ENCODE data around the gene CXCL5. TPM values are rescaled to one million over a fixed set of nuclear protein-coding genes. Genes with fewer than 3 reads are reported as not detected.

The CXCL5 gene
- total and polyA plus RNA-seq, 10 of the 15 experiments (the other 5 are each of a cell fraction or from before 2014, with no cell fraction given), result not detected

- TF ChIP-seq RCOR1 (conservative IDR thresholded peaks at IDR 0.05; ENCODE audit: low read depth, low read length), result no peak
Observed at GRCh38 chr4:74032064-74032463, 33.6 kb upstream of the CXCL5 start (continued).

DNA sequence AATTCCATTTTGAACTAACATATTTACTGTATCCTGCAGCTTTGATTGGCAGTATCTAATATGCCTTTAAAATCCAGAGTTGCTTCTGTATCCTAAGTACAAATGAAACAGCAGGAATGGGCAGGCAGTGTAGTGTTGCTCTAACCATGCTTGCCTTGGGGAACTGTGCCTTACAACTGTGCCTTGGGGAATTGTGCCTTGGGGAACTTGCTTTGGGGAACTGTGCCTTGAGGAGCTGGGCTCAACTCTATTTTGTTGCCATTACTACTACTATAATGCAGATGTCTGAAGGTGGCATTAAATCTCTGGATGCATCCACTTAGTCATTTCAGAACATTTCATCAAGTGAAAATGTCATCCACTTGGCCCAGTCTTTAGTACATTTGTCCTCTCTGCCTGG lies 33.1 kb upstream of the CXCL5 start:
- ChIA-PET POLR2A (no interaction called here), RAD21 (ENCODE audit: unreplicated experiment) (no interaction called here), SMC1A (ENCODE audit: uncharacterized antibody, unreplicated experiment) (no interaction called here), CTCF (interaction anchor here (0.6 to 0.7 kb wide), 2 partner anchors 181 to 391 kb away, joined by 3 read pairs; no protein-coding TSS in a partner anchor)
- Histone ChIP-seq H3K4me2 (ENCODE audit: control insufficient read depth, insufficient read depth) (no peak overlapping the region), H3K36me3 (ENCODE audit: control insufficient read depth in 2 of 2, insufficient read depth in 2 of 2, low read length in 1 of 2) (no peaks in the 10 kb centered on the region), H3K4me3 (no peak overlapping the region), H3K4me1 (ENCODE audit: control insufficient read depth, insufficient read depth, low read length) (no peaks in the 10 kb centered on the region), H3K9ac (ENCODE audit: control insufficient read depth, insufficient read depth, low read length) (no peak overlapping the region), H2AFZ (ENCODE audit: control insufficient read depth, low read depth, low read length) (no peak overlapping the region), H3K79me2 (ENCODE audit: control insufficient read depth, insufficient read depth, low read length) (no peaks in the 10 kb centered on the region), H4K20me1 (ENCODE audit: control insufficient read depth, insufficient read depth) (no peaks in the 10 kb centered on the region), H3K27ac (ENCODE audit: control insufficient read depth, insufficient read depth) (no peak overlapping the region), H3K9me3 (replicated peaks; ENCODE audit: control insufficient read depth, insufficient read depth, low read length) (no peaks in the 10 kb centered on the region), H3K27me3 (replicated peaks in 1 of 2; ENCODE audit: control insufficient read depth in 2 of 2, insufficient read depth in 2 of 2, low read length in 1 of 2) (no peaks in the 10 kb centered on the region)
- DNase-seq (ENCODE audit: low read depth, low spot score) (no peak), ATAC-seq (no peak), FAIRE-seq (no peak)
- no TSS peak for BruUV-seq (replicated peaks)
- intact Hi-C loops (cut with micrococcal nuclease; ENCODE audit: unreplicated experiment) (loop anchor here (10.0 kb wide), 1 partner anchor 367 kb away; no protein-coding TSS in a partner anchor), in situ Hi-C loops (cut with MboI) (no loop called here)
- no peak for TF ChIP-seq MEF2B (IDR thresholded peaks at IDR 0.05; ENCODE audit: partially characterized antibody, poor library complexity, severe bottlenecking)
- TF ChIP-seq RB1 (IDR thresholded peaks at IDR 0.05; ENCODE audit: borderline replicate concordance), result no peak
- no peak for TF ChIP-seq CREM (IDR thresholded peaks at IDR 0.05; ENCODE audit: low read depth)
- no peak for TF ChIP-seq RCOR1 (conservative IDR thresholded peaks at IDR 0.05; ENCODE audit: low read depth, low read length)
- TF ChIP-seq KLF5 (IDR thresholded peaks at IDR 0.05; ENCODE audit: partially characterized antibody), result no peak
- no peak for TF ChIP-seq ETV6 (conservative IDR thresholded peaks at IDR 0.05 in 1 of 2, IDR thresholded peaks at IDR 0.05 in 1 of 2; ENCODE audit: borderline replicate concordance in 1 of 2, low read depth in 1 of 2)
- TF ChIP-seq, protein P1, sequence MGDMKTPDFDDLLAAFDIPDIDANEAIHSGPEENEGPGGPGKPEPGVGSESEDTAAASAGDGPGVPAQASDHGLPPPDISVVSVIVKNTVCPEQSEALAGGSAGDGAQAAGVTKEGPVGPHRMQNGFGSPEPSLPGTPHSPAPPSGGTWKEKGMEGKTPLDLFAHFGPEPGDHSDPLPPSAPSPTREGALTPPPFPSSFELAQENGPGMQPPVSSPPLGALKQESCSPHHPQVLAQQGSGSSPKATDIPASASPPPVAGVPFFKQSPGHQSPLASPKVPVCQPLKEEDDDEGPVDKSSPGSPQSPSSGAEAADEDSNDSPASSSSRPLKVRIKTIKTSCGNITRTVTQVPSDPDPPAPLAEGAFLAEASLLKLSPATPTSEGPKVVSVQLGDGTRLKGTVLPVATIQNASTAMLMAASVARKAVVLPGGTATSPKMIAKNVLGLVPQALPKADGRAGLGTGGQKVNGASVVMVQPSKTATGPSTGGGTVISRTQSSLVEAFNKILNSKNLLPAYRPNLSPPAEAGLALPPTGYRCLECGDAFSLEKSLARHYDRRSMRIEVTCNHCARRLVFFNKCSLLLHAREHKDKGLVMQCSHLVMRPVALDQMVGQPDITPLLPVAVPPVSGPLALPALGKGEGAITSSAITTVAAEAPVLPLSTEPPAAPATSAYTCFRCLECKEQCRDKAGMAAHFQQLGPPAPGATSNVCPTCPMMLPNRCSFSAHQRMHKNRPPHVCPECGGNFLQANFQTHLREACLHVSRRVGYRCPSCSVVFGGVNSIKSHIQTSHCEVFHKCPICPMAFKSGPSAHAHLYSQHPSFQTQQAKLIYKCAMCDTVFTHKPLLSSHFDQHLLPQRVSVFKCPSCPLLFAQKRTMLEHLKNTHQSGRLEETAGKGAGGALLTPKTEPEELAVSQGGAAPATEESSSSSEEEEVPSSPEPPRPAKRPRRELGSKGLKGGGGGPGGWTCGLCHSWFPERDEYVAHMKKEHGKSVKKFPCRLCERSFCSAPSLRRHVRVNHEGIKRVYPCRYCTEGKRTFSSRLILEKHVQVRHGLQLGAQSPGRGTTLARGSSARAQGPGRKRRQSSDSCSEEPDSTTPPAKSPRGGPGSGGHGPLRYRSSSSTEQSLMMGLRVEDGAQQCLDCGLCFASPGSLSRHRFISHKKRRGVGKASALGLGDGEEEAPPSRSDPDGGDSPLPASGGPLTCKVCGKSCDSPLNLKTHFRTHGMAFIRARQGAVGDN (IDR thresholded peaks at IDR 0.05), result no peak
- no peak for TF ChIP-seq SUPT20H (IDR thresholded peaks at IDR 0.05; ENCODE audit: borderline replicate concordance, control insufficient read depth, low read depth, low read length)
- TF ChIP-seq TCF3 (IDR thresholded peaks at IDR 0.05; ENCODE audit: borderline replicate concordance, insufficient read depth, low read depth, low read length), result no peak
- no peak for TF ChIP-seq MTA2 (IDR thresholded peaks at IDR 0.05; ENCODE audit: low read depth)
- TF ChIP-seq IRF5 (IDR thresholded peaks at IDR 0.05; ENCODE audit: borderline replicate concordance), result no peak
- TF ChIP-seq NR2C1 (IDR thresholded peaks at IDR 0.05), result no peak
- no peak for TF ChIP-seq CHD4 (IDR thresholded peaks at IDR 0.05)
- no peak for TF ChIP-seq SPI1 (IDR thresholded peaks at IDR 0.05; ENCODE audit: borderline replicate concordance, insufficient read depth, low read depth, low read length)
- no peak for TF ChIP-seq CEBPB (IDR thresholded peaks at IDR 0.05; ENCODE audit: borderline replicate concordance in 1 of 2, low read depth in 2 of 2, low read length in 2 of 2)

Measured in GM12878 (cell line).